BLaER1 treated with 17β-estradiol and CSF1 and Interleukin-3, amounts not matched to agents 10 nM and 100 nM (cell line): ENCODE measurements around the gene ADCY3.

Source experiments
- H3K27ac ChIP-seq, 11 experiments: shearing (Covaris generic); formaldehyde crosslinking; 2 replicates each; pipeline ENCODE4 v1.8.1; 2022
- H3K27me3 ChIP-seq, 11 experiments: shearing (Covaris generic); formaldehyde crosslinking; 2 replicates each; pipeline ENCODE4 v1.8.1; 2022
- H3K36me3 ChIP-seq, 11 experiments: shearing (Covaris generic); formaldehyde crosslinking; 2 replicates each; pipeline ENCODE4 v1.8.1; 2022
- H3K4me1 ChIP-seq, 10 experiments: shearing (Covaris generic); formaldehyde crosslinking; 2 replicates each; pipeline ENCODE4 v1.8.1; 2022
- H3K4me2 ChIP-seq, 11 experiments: shearing (Covaris generic); formaldehyde crosslinking; 2 replicates each; pipeline ENCODE4 v1.8.1; 2022
- H3K4me3 ChIP-seq, 10 experiments: shearing (Covaris generic); formaldehyde crosslinking; 2 replicates each; pipeline ENCODE4 v1.8.1; 2022
- H3K9ac ChIP-seq, 11 experiments: shearing (Covaris generic); formaldehyde crosslinking; 2 replicates each; pipeline ENCODE4 v1.8.1; 2022
- H3K9me3 ChIP-seq, 11 experiments: shearing (Covaris generic); formaldehyde crosslinking; replicated peaks in 1 of 11; 2 replicates each; pipeline ENCODE4 v1.8.1; 2022
- H4K20me1 ChIP-seq, 11 experiments: shearing (Covaris generic); formaldehyde crosslinking; 2 replicates each; pipeline ENCODE4 v1.8.1; 2022
- Cebpa-rat ChIP-seq, 11 experiments: shearing (Covaris generic); IDR thresholded peaks; 2 replicates each; pipeline ENCODE4 v1.8.1; 2022

ADCY3 gene

DNA sequence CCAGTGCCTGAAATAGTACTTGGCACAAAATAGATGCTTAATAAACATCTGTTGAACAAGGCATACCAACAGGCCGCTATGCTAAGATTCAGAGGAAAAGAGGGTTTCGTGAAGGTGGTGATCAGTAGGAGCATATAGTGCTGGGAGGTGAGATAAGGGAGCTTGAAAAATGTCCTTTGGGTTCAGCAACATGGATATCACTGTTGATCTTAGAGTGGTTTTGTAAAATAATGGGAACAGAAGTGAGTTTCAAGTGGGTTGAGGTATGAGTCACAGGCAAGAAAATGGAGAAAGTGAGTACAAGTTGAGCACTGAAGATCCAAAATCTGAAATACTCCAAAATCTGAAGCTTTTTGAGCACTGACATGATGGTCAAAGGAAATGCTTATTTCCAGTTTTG, 122.4 kb downstream of the ADCY3 start:
- Histone ChIP-seq H3K4me2 (no peak overlapping the region), H3K4me1 (peaks cover 15 to 26% (median 18%) of the 10 kb centered on the region in 10 experiments), H3K9ac (no peak overlapping the region), H3K36me3 (peaks cover 11 to 62% (median 57%) of the 10 kb centered on the region in 11 experiments), H3K27ac (no peak overlapping the region), H3K9me3 (peaks cover 0 to 36% (median 16%) of the 10 kb centered on the region in 11 experiments; a peak in 19 of 22 replicates), H3K4me3 (no peak overlapping the region), H4K20me1 (peaks cover 0 to 6% (median 0%) of the 10 kb centered on the region in 11 experiments; a peak in 3 of 22 replicates), H3K27me3 (no peaks in the 10 kb centered on the region)
- TF ChIP-seq Cebpa-rat (IDR thresholded peaks at IDR 0.05): no peak

DNA sequence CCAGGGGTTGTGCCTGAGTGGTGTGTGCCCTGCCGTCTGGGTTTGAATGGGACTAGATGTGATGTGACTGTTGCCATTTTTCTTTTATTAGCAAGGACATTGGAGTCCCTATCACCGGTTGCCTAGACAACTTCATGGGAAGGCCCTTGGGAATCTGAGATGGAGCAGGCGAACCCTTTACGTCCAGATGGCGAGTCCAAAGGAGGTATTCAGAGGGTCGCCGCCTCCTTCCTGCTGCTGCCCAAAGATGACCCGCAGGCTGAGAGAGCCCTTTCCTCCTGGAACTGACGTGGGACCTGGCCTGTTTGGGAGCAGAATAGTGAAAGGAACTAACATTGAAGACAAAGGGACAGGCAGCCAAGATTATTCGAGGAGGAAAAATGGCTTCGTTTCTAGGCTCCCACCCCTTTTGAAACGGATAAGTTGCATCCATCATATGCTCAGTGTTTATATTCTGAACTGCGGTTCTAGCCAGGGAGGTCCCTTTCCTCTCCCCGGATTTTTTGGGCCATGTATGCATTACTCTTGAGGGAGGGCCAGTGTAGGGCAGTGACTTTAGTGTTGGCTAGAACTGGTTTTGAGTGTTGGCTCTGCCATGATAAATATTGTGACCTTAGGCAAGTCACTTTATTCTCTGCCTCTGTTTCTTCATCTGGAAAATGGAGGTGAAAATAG, 126.1 kb downstream of the ADCY3 start:
- Histone ChIP-seq H4K20me1 (peaks cover 0 to 6% (median 0%) of the 10 kb centered on the region in 11 experiments; a peak in 3 of 22 replicates), H3K27ac (peak overlapping the region in 10 of 11 experiments; percentile 94 to 99 (median 98); a peak in 20 of 22 replicates), H3K4me2 (peak overlapping the region; percentile 77 to 98 (median 88)), H3K4me3 (peak overlapping the region; percentile 82 to 95 (median 91)), H3K36me3 (peaks cover 0 to 50% (median 42%) of the 10 kb centered on the region in 11 experiments; a peak in 21 of 22 replicates), H3K4me1 (peaks cover 26 to 39% (median 33%) of the 10 kb centered on the region in 10 experiments), H3K9me3 (peaks cover 0 to 17% (median under 1%) of the 10 kb centered on the region in 11 experiments; a peak in 10 of 22 replicates), H3K27me3 (no peaks in the 10 kb centered on the region), H3K9ac (peak overlapping the region; percentile 92 to 98 (median 97))
- no peak for TF ChIP-seq Cebpa-rat (IDR thresholded peaks at IDR 0.05)

DNA sequence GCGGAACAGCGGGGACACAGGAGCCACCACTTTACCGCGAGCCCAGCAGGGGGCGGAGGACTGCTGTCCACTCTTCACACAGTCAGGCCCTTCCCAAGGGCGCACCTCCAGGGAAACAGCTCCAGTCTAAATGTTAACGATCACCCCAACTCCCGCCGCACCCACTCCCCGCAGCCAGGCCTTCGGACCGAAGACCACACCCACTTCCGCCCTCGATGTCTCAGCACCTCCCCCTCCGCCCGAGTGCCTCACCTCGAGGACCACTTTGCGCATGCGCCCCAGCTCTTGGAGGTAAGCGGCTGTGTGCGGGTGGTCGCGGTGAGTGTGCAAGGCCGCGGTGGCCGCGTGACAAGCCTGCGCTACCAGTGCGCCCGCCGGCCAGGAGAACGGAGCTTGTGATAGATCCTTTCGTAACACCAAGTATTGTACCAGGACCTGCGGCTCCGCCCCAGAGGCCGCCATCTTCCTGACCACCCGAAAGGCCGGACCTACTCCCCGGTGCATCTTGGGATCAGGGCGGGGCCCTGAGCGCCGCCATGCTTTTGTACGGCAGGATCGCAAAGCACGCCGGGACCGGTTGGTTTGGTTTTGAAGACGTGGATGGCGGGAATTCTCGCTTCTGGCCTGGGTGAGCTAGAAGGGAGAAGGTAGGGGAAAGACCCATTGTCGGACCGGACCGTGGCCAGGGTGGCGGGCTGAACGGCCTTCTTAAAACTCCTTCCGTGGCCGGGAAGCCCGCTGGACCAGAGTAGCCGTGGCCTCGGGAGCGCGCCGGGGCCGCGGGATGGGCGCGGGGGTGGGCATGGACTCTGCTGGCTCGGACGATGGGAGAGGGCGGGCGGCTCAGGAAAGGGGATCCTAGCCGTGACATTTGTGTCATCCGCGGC, 126.9 kb downstream of the ADCY3 start, which contains the start of the genes CENPO and PTRHD1:
TSS of gene CENPO (plus strand) at position 552 of the 887 bp plus-strand sequence. CDS start 495 bp downstream, outside the sequence.
TSS of gene PTRHD1 (minus strand) at position 518 of the 887 bp plus-strand sequence. CDS start at position 504, 14 bp downstream.
- H3K4me3 ChIP-seq: peak within 1 kb of the TSS; percentile 82 to 95 (median 91)
- peaks cover 0 to 44% (median 34%) of the 10 kb centered on the region in 11 experiments; a peak in 20 of 22 replicates for H3K36me3 ChIP-seq
- H3K4me2 ChIP-seq: peak within 1 kb of the TSS; percentile 83 to 98 (median 88)
- H3K4me1 ChIP-seq: peaks cover 26 to 39% (median 33%) of the 10 kb centered on the region in 10 experiments
- H4K20me1 ChIP-seq: peaks cover 0 to 6% (median 0%) of the 10 kb centered on the region in 11 experiments; a peak in 3 of 22 replicates
- no peaks in the 10 kb centered on the region for H3K27me3 ChIP-seq
- H3K9ac ChIP-seq: peak within 1 kb of the TSS; percentile 92 to 98 (median 97)
- no peak for TF ChIP-seq Cebpa-rat (IDR thresholded peaks at IDR 0.05)
- H3K27ac ChIP-seq: peak within 1 kb of the TSS; percentile 93 to 99 (median 97)
- peaks cover 0 to 9% (median 0%) of the 10 kb centered on the region in 11 experiments; a peak in 4 of 22 replicates for H3K9me3 ChIP-seq

DNA sequence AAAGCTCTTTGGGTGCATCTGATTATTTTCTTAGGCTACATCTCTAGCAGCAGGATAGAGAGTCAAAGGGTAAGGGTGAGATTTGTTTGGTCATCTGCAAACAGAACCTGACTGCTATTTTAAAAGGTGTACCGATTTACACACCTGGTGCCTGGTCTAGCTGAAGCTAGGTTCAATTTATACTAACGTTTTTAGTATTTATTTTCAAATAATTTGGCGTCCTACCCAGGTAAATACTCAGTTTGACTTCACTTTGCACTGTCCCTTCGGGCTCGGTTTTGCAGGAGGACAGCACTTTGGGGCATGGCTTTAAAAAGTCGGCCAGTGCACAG, 127.5 kb downstream of the ADCY3 start:
- H4K20me1 ChIP-seq: peaks cover 0 to 6% (median 0%) of the 10 kb centered on the region in 11 experiments; a peak in 2 of 22 replicates
- no peaks in the 10 kb centered on the region for H3K27me3 ChIP-seq
- peak overlapping the region; percentile 92 to 98 (median 97) for H3K9ac ChIP-seq
- H3K4me1 ChIP-seq: peaks cover 26 to 39% (median 33%) of the 10 kb centered on the region in 10 experiments
- H3K27ac ChIP-seq: peak overlapping the region; percentile 93 to 99 (median 97)
- peak overlapping the region; percentile 77 to 90 (median 84) for H3K4me2 ChIP-seq
- H3K4me3 ChIP-seq: peak overlapping the region; percentile 82 to 95 (median 91)
- H3K36me3 ChIP-seq: peaks cover 0 to 37% (median 28%) of the 10 kb centered on the region in 11 experiments; a peak in 20 of 22 replicates
- peaks cover 0 to 4% (median 0%) of the 10 kb centered on the region in 11 experiments; a peak in 3 of 22 replicates for H3K9me3 ChIP-seq
- no peak for TF ChIP-seq Cebpa-rat (IDR thresholded peaks at IDR 0.05)

DNA sequence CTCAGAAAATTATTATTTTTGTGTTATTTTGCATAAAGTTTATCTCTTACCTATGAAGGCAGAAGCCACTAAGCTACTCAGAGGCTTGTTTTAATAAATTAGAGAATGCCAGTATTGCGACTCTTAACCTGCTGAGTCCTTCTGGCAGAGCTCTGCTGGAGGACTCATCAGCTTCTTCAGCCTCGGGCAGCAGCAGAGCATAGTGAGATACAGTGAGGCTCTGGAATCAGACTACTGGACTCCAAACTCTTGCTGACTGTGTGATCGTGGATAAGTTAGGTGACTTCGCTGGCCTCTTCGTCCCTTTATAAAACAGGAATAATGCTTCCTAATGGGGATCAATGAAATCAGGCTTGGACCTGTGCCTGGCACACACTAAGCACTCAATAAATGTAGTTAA, 128.6 kb downstream of the ADCY3 start:
- peak overlapping the region in 1 of 11 experiments; percentile 9; a peak in 1 of 22 replicates for H3K9ac ChIP-seq

DNA sequence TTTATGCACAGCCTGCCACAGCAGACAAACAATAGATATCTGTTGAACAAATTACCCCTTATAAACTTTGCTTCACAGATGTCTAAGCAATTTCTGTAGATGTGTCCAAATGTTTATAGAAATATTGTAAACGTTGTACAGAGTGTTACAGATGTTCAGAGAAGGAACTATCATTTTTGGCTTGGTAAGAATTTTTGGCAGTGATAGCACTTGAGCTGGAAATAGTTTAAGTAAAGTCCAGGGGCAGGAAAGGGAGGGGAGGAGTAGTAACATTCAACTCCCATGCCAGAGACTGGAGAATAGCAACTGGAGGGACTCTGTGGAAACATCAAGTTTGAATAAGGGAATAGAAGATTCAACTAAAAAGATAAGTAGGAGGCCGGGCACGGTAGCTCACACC, 131.2 kb downstream of the ADCY3 start:
- H3K27ac ChIP-seq: no peak overlapping the region
- H3K36me3 ChIP-seq: peaks cover 0 to 13% (median 4%) of the 10 kb centered on the region in 11 experiments; a peak in 9 of 22 replicates
- no peak for TF ChIP-seq Cebpa-rat (IDR thresholded peaks at IDR 0.05)
- H3K4me1 ChIP-seq: peaks cover 26 to 36% (median 31%) of the 10 kb centered on the region in 10 experiments
- H3K9ac ChIP-seq: no peak overlapping the region
- no peaks in the 10 kb centered on the region for H3K27me3 ChIP-seq
- no peaks in the 10 kb centered on the region; a peak in 1 of 22 replicates for H4K20me1 ChIP-seq
- H3K4me2 ChIP-seq: no peak overlapping the region
- peaks cover 0 to 10% (median 0%) of the 10 kb centered on the region in 11 experiments; a peak in 4 of 22 replicates for H3K9me3 ChIP-seq
- H3K4me3 ChIP-seq: no peak overlapping the region

More for the DNA sequence above, 128.6 kb downstream of the ADCY3 start:
- Histone ChIP-seq H3K36me3 (peaks cover 0 to 27% (median 18%) of the 10 kb centered on the region in 11 experiments; a peak in 18 of 22 replicates), H3K4me1 (peaks cover 26 to 39% (median 33%) of the 10 kb centered on the region in 10 experiments), H3K27me3 (no peaks in the 10 kb centered on the region), H4K20me1 (no peaks in the 10 kb centered on the region; a peak in 1 of 22 replicates), H3K4me2 (peak overlapping the region in 8 of 11 experiments; percentile 5 to 90 (median 85); a peak in 7 of 22 replicates), H3K4me3 (no peak overlapping the region), H3K9me3 (no peaks in the 10 kb centered on the region; a peak in 1 of 22 replicates), H3K27ac (no peak overlapping the region)
- no peak for TF ChIP-seq Cebpa-rat (IDR thresholded peaks at IDR 0.05)

DNA sequence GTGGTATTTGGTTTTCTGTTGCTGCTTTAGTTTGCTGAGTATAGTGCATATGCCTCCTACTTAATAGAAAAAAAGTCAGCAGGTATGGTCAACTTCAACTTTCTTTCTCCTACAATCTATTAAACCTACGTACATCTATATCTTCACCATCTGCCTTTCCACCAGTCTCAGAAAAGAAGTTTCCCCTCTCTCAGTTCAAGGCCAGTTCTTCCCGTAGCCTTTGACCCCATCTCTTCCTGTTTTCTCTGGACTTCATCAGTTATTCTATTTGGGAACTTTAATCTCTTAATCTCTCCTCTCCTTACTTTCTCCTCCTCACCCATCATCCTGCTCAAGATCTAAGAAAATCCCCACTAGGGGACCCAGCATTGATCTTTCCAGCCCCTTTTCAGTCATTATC, 132.5 kb downstream of the ADCY3 start:
- no peaks in the 10 kb centered on the region for H3K27me3 ChIP-seq
- peaks cover 0 to 13% (median 0%) of the 10 kb centered on the region in 11 experiments; a peak in 4 of 22 replicates for H3K9me3 ChIP-seq
- H4K20me1 ChIP-seq: no peaks in the 10 kb centered on the region; a peak in 1 of 22 replicates
- H3K36me3 ChIP-seq: peaks cover 0 to 13% (median 4%) of the 10 kb centered on the region in 11 experiments; a peak in 9 of 22 replicates
- TF ChIP-seq Cebpa-rat (IDR thresholded peaks at IDR 0.05): no peak
- no peak overlapping the region for H3K4me3 ChIP-seq
- H3K9ac ChIP-seq: no peak overlapping the region
- H3K4me1 ChIP-seq: peaks cover 25 to 36% (median 29%) of the 10 kb centered on the region in 10 experiments
- H3K4me2 ChIP-seq: no peak overlapping the region
- no peak overlapping the region for H3K27ac ChIP-seq

DNA sequence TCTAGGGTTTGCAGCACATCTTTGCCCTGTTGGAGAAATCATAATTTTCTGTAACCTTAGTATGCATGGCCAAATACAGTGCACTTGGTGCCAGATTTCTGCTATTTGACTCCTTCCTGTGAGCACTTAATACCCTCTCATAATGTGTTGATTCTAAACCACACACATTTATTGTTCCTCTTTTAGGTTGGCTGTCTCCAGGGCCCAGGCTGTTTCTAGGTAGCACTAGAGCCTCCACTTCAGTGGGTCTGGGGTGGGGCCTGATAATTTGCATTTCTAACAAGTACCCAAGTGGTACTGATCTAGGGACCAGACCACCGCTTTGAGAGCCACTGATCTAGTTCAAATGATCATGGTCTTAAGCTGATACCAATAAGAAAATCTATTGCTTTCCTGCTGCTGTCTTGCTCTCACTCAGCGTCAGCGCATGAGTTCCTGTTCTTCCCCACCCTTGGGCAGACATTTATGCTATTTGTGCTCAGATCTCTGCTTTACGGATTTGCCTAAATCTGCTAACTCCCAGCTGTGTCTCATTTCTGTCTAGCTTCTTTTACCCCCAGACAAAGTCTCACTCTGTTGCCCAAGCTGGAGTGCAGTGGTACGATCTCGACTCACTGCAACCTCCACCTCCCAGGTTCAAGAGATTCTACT, 134.2 kb downstream of the ADCY3 start:
- H3K27ac ChIP-seq: no peak overlapping the region

More for the DNA sequence above, 134.2 kb downstream of the ADCY3 start:
- peak overlapping the region; percentile 37 to 63 (median 50) for H3K4me2 ChIP-seq
- no peaks in the 10 kb centered on the region; a peak in 1 of 22 replicates for H4K20me1 ChIP-seq
- no peak overlapping the region; a peak in 1 of 22 replicates for H3K9ac ChIP-seq
- no peaks in the 10 kb centered on the region for H3K27me3 ChIP-seq
- H3K4me3 ChIP-seq: no peak overlapping the region
- peaks cover 0 to 13% (median 4%) of the 10 kb centered on the region in 11 experiments; a peak in 9 of 22 replicates for H3K36me3 ChIP-seq
- peaks cover 15 to 19% (median 17%) of the 10 kb centered on the region in 10 experiments for H3K4me1 ChIP-seq
- H3K9me3 ChIP-seq: peaks cover 0 to 13% (median 0%) of the 10 kb centered on the region in 11 experiments; a peak in 4 of 22 replicates
- TF ChIP-seq Cebpa-rat (IDR thresholded peaks at IDR 0.05): no peak
